Mucosa of gallbladder (tissue), 1 donor: ENCODE measurements around the gene UBR2. TPM values are rescaled to one million over a fixed set of nuclear protein-coding genes. Genes with fewer than 3 reads are reported as not detected.
"Not testable (repeated sequence)": the region's sequence is repeated elsewhere in the genome, so short reads cannot be mapped to it uniquely, and the experiment has no call there.

Experiments used
- DNase-seq: peaks from one replicate; pipeline ENCODE4 v3.0.0-alpha.2; 2020; ENCODE audit warnings: low spot score
- total RNA-seq: library from RNA; stranded (reverse); gene quantifications from one replicate; pipeline ENCODE4 v1.2.1, GENCODE V29; 2021
- donor health status: DM: no; HTN: no; CAD: no.

Gene UBR2
- total RNA-seq, 1 donor from 2014 or later = 33.3 TPM

- peak; percentile 82 for DNase-seq
Observed at GRCh38 chr6:42726485-42727086, 162.8 kb downstream of the UBR2 start.

- peak; percentile 29 for DNase-seq
Observed at GRCh38 chr6:42727087-42727611, 163.3 kb downstream of the UBR2 start.

GRCh38 chr6:42727627-42728026, 163.8 kb downstream of the UBR2 start:
- DNase-seq = no peak

GRCh38 chr6:42729731-42730130, 165.9 kb downstream of the UBR2 start:
- DNase-seq = no peak

GRCh38 chr6:42733867-42734481, 170.1 kb downstream of the UBR2 start:
- DNase-seq = not testable (repeated sequence)

- DNase-seq = no peak
Observed at GRCh38 chr6:42735976-42736375, 172.1 kb downstream of the UBR2 start.

- DNase-seq = no peak
Observed at GRCh38 chr6:42740725-42741124, 176.9 kb downstream of the UBR2 start.

- no peak for DNase-seq
Observed at GRCh38 chr6:42742116-42742894, 178.5 kb downstream of the UBR2 start.

Other genes starting within 250 kb of the UBR2 start
- 7.7 TPM for gene TRERF1, start 112.1 kb upstream of the UBR2 start, total RNA-seq
- 1.7 TPM for gene PRPH2, start 158.6 kb downstream of the UBR2 start, total RNA-seq
- 19.7 TPM for gene TBCC, start 182.1 kb downstream of the UBR2 start, total RNA-seq
- 18.1 TPM for gene BICRAL, start 218.0 kb downstream of the UBR2 start, total RNA-seq